A549 (cell line): Measurements from ENCODE around the gene CD68. TPM values are rescaled to one million over a fixed set of nuclear protein-coding genes. Genes with fewer than 3 reads are reported as not detected.

Source experiments
- ATAC-seq, 2 experiments: fragments of 200-7000 bp in 1 of 2; fragments of >200 bp in 1 of 2; cut with Nextera tagmentation in 1 of 2; cut with Tn5 transposase in 1 of 2; 3 replicates each; pipeline versions ENCODE4 v1.8.0 to v1.9.1; 2018 to 2020; ENCODE audit warnings: mild to moderate bottlenecking in 1 of 2, moderate library complexity in 1 of 2
- CTCF ChIA-PET: fragments of 300-600 bp; sonication (Branson Sonifier 250); formaldehyde crosslinking; extraction: SDS; loops from one replicate; lab custom pipeline; 2021; ENCODE audit warnings: antibody characterized with exemption, inconsistent platforms; lab: Yijun Ruan, JAX
- POLR2A ChIA-PET: fragments of 350-600 bp; formaldehyde crosslinking; extraction: SDS; loops from one replicate; lab custom pipeline; 2021; ENCODE audit warnings: antibody characterized with exemption, inconsistent platforms; lab: Yijun Ruan, JAX
- DNase-seq, 2 experiments: peaks; one replicate each; pipeline versions ENCODE4 v3.0.0 to v3.0.0-alpha.2; 2011 to 2016; ENCODE audit warnings: low read depth in 1 of 2, low spot score in 1 of 2
- FAIRE-seq: peaks from 2 replicates; lab custom pipeline; 2011; peaks lifted over from hg19 to GRCh38; lab: Jason Lieb, UNC
- H3K27ac ChIP-seq, 2 experiments: fragments of >200 bp; sonication (Bioruptor Twin); formaldehyde crosslinking; 3 replicates each; pipeline ENCODE4 v1.5.1; 2016 to 2017
- H3K4me1 ChIP-seq: fragments of >200 bp; sonication (Bioruptor Twin); formaldehyde crosslinking; 3 replicates; pipeline ENCODE4 v1.6.1; 2016
- H3K4me2 ChIP-seq: fragments of >200 bp; sonication (Bioruptor Twin); formaldehyde crosslinking; 3 replicates; pipeline ENCODE4 v1.6.1; 2016
- H3K4me3 ChIP-seq: fragments of >200 bp; sonication (Bioruptor Twin); formaldehyde crosslinking; 3 replicates; pipeline ENCODE4 v1.5.1; 2016
- H3K9me3 ChIP-seq: fragments of >200 bp; sonication (Bioruptor Twin); formaldehyde crosslinking; 3 replicates; pipeline ENCODE4 v1.6.1; 2016
- ATOH8 ChIP-seq: fragments of 250-450 bp; sonication (Bioruptor Pico); IDR thresholded peaks from 2 replicates; pipeline ENCODE4 v1.5.0; 2020; ENCODE audit warnings: low read depth, mild to moderate bottlenecking, moderate library complexity
- CBX2 ChIP-seq: fragments of 200-600 bp; sonication (generic); IDR thresholded peaks from 2 replicates; pipeline ENCODE4 v1.6.1; 2016; ENCODE audit warnings: low read depth, mild to moderate bottlenecking, borderline replicate concordance
- CHD4 ChIP-seq: fragments of 200-600 bp; sonication (generic); IDR thresholded peaks from 2 replicates; pipeline ENCODE4 v1.6.1; 2016; ENCODE audit warnings: antibody characterized with exemption, mild to moderate bottlenecking, borderline replicate concordance
- FOSL2 ChIP-seq, 2 experiments: fragments of 450-650 bp in 1 of 2; fragments of >200 bp in 1 of 2; sonication (Bioruptor Twin) in 1 of 2; formaldehyde crosslinking; IDR thresholded peaks; 2 replicates each; pipeline versions ENCODE4 v1.5.0 to v1.6.1; 2016 to 2020; ENCODE audit warnings: mild to moderate bottlenecking in 1 of 2, moderate library complexity in 1 of 2
- FOXS1 ChIP-seq: fragments of 250-450 bp; sonication (Bioruptor Pico); IDR thresholded peaks from 2 replicates; pipeline ENCODE4 v1.5.0; 2020; ENCODE audit warnings: mild to moderate bottlenecking, moderate library complexity
- HOXA7 ChIP-seq: fragments of 250-450 bp; sonication (Bioruptor Pico); IDR thresholded peaks from 2 replicates; pipeline ENCODE4 v1.5.0; 2020; ENCODE audit warnings: mild to moderate bottlenecking, moderate library complexity
- JUN ChIP-seq, 2 experiments: fragments of >200 bp; sonication (Bioruptor Twin); formaldehyde crosslinking; IDR thresholded peaks; 2 replicates in 1 of 2; 3 replicates in 1 of 2; pipeline ENCODE4 v1.6.1; 2016 to 2017
- JUNB ChIP-seq: fragments of >200 bp; sonication (Bioruptor Twin); formaldehyde crosslinking; IDR thresholded peaks from 2 replicates; pipeline ENCODE4 v1.6.1; 2016
- MYC ChIP-seq: IDR thresholded peaks from 2 replicates; pipeline ENCODE4 v1.6.1; 2012; ENCODE audit warnings: mild to moderate bottlenecking, inconsistent platforms, low read length, improper control_type of control experiment, borderline replicate concordance
- NPAS2 ChIP-seq: fragments of 250-450 bp; sonication (Bioruptor Pico); IDR thresholded peaks from 2 replicates; pipeline ENCODE4 v1.8.0; 2022; ENCODE audit warnings: mild to moderate bottlenecking, moderate library complexity, borderline replicate concordance
- PBX3 ChIP-seq: IDR thresholded peaks from 2 replicates; pipeline ENCODE4 v1.6.1; 2012
- PHF8 ChIP-seq: fragments of 200-600 bp; sonication (generic); IDR thresholded peaks from 2 replicates; pipeline ENCODE4 v1.6.1; 2016; ENCODE audit warnings: low read depth, mild to moderate bottlenecking, antibody characterized with exemption, moderate library complexity, borderline replicate concordance
- POLR2AphosphoS2 ChIP-seq: conservative IDR thresholded peaks from 2 replicates; pipeline ENCODE4 v1.6.1; 2012; ENCODE audit warnings: low read length, improper control_type of control experiment, inconsistent platforms
- RAD21 ChIP-seq, 2 experiments: fragments of >200 bp in 1 of 2; sonication (Bioruptor Twin) in 1 of 2; formaldehyde crosslinking in 1 of 2; IDR thresholded peaks in 1 of 2; conservative IDR thresholded peaks in 1 of 2; 2 replicates in 1 of 2; 3 replicates in 1 of 2; pipeline ENCODE4 v1.6.1; 2012 to 2018; ENCODE audit warnings: inconsistent platforms in 1 of 2
- RARB ChIP-seq: fragments of 250-450 bp; sonication (Bioruptor Pico); IDR thresholded peaks from 2 replicates; pipeline ENCODE4 v1.8.0; 2021; ENCODE audit warnings: mild to moderate bottlenecking, moderate library complexity
- RFX5 ChIP-seq: fragments of 450-650 bp; IDR thresholded peaks from 2 replicates; pipeline ENCODE4 v1.7.1; 2014; ENCODE audit warnings: antibody characterized with exemption, mild to moderate bottlenecking, moderate library complexity
- TFCP2L1 ChIP-seq: fragments of 250-450 bp; sonication (Bioruptor Pico); IDR thresholded peaks from 2 replicates; pipeline ENCODE4 v1.5.0; 2021; ENCODE audit warnings: mild to moderate bottlenecking
- TP53 ChIP-seq: fragments of 250-450 bp; sonication (Bioruptor Pico); IDR thresholded peaks from 2 replicates; pipeline ENCODE4 v1.5.0; 2021; ENCODE audit warnings: mild to moderate bottlenecking, moderate library complexity
- ZSCAN20 ChIP-seq: fragments of 250-450 bp; sonication (Bioruptor Pico); IDR thresholded peaks from 2 replicates; pipeline ENCODE4 v1.8.0; 2022; ENCODE audit warnings: mild to moderate bottlenecking, moderate library complexity
- WGBS: methylation state at CpG from one replicate; pipeline ENCODE4 v1.1.6; 2017; ENCODE audit errors: missing lambda C conversion rate; 5-methylcytosine and 5-hydroxymethylcytosine counted together
- polyA plus RNA-seq, 4 experiments: library from polyadenylated mRNA; depleted of rRNA in 3 of 4; stranded (reverse); fragments of >200 nt; fragmentation: RNase III in 1 of 4; extraction: RNeasy Plus Mini Kit Qiagen cat#74134 plus additional on column Dnase treatment in 1 of 4; gene quantifications; 2 replicates in 3 of 4; 3 replicates in 1 of 4; pipeline ENCODE4 v1.2.3, GENCODE V29; 2011 to 2017

The CD68 gene
- polyA plus RNA-seq, 2 of the 4 experiments (the other 2 are of a cell fraction) = 9.8 to 17.7 TPM

- TF ChIP-seq CBX2 (no peak), JUN (IDR thresholded peaks at IDR 0.05) (peak; percentile 42 to 66; a peak in 3 of 5 replicates), ZSCAN20 (CRISPR knock-in tag) (no peak), NPAS2 (no peak), CHD4 (no peak)
- TF ChIP-seq, all 56 proteins: peak for 16
Measured at GRCh38 chr17:7573324-7574080, 5.9 kb upstream of the CD68 start (continued).

GRCh38 chr17:7574176-7574953 lies 5.1 kb upstream of the CD68 start:
- no peaks in the 10 kb centered on the region for H3K9me3 ChIP-seq
- peak overlapping the region; percentile 96 to 97 for H3K27ac ChIP-seq
- H3K4me3 ChIP-seq = peak overlapping the region; percentile 96
- ChIA-PET POLR2A (interaction anchor here (0.9 to 5.0 kb wide), 7 partner anchors 9 to 113 kb away, joined by 3 to 34 read pairs (median 6); partner anchors contain the start of genes MPDU1, POLR2A, SAT2 and SOX15), CTCF (interaction anchor here (1.0 to 4.6 kb wide), 8 partner anchors 9 to 529 kb away, joined by 3 to 30 read pairs (median 8); partner anchors contain the start of genes FXR2, MPDU1, SENP3 and SOX15)
- WGBS = 21% methylated on average over 15 of the region's 15 CpGs
- FAIRE-seq (no peak), DNase-seq (no peak), ATAC-seq (no peak)
- peaks cover 56% of the 10 kb centered on the region for H3K4me1 ChIP-seq
- H3K4me2 ChIP-seq = peak overlapping the region; percentile 90
- TF ChIP-seq PBX3 = peak; percentile 22
- TF ChIP-seq TP53 (CRISPR knock-in tag) = 0 out of 2 replicates have a peak, but pooled peaks have one; percentile 9
- TF ChIP-seq RARB (CRISPR knock-in tag) = 0 out of 2 replicates have a peak, but pooled peaks have one; percentile 7
- TF ChIP-seq FOSL2 (IDR thresholded peaks at IDR 0.05) = no peak
- TF ChIP-seq FOSL2 (CRISPR knock-in tag; IDR thresholded peaks at IDR 0.05) = no peak

- WGBS = 100% methylated on average over 1 of the region's 1 CpG
- Histone ChIP-seq H3K27ac (peak overlapping the region in 1 of 2 experiments; percentile 6; a peak in 3 of 6 replicates), H3K4me2 (peak overlapping the region; percentile 90), H3K4me3 (peak overlapping the region; percentile 96), H3K4me1 (peaks cover 67% of the 10 kb centered on the region), H3K9me3 (no peaks in the 10 kb centered on the region)
- FAIRE-seq (no peak), ATAC-seq (no peak), DNase-seq (no peak)
- CTCF ChIA-PET = interaction anchor here (0.5 to 6.3 kb wide), 11 partner anchors 8 to 191 kb away, joined by 3 to 38 read pairs (median 8); partner anchors contain the start of genes FXR2, MPDU1, SENP3 and SOX15
- TF ChIP-seq RFX5 = no peak
- TF ChIP-seq JUNB = no peak
- TF ChIP-seq RAD21 (conservative IDR thresholded peaks at IDR 0.05 in 1 of 2, IDR thresholded peaks at IDR 0.05 in 1 of 2) = no peak
- TF ChIP-seq FOXS1 (CRISPR knock-in tag) = no peak
- TF ChIP-seq POLR2AphosphoS2 = peak; percentile 63; the same call in 1 of the 2 replicates
- POLR2A ChIA-PET = interaction anchor here (0.9 to 5.0 kb wide), 4 partner anchors 8 to 112 kb away, joined by 3 to 34 read pairs (median 8); partner anchors contain the start of genes FXR2, MPDU1, SOX15 and TP53
Measured at GRCh38 chr17:7575481-7575883, 4.0 kb upstream of the CD68 start.

GRCh38 chr17:7575959-7576358 lies 3.5 kb upstream of the CD68 start:
- CTCF ChIA-PET = interaction anchor here (1.2 to 6.3 kb wide), 8 partner anchors 10 to 139 kb away, joined by 3 to 38 read pairs (median 8); partner anchors contain the start of genes FXR2, SENP3, SOX15 and TP53
- 87% methylated on average over 7 of the region's 7 CpGs for WGBS
- no peak for ATAC-seq
- TF ChIP-seq PHF8 = no peak
- TF ChIP-seq MYC = no peak
- peak; percentile 12; the same call in 1 of the 2 replicates for TF ChIP-seq TP53 (CRISPR knock-in tag)
- TF ChIP-seq TFCP2L1 = peak; percentile 26; the same call in 1 of the 2 replicates
- peak; percentile 47; the same call in 1 of the 2 replicates for TF ChIP-seq HOXA7 (CRISPR knock-in tag)
- 0 out of 2 replicates have a peak, but pooled peaks have one; percentile 50 for TF ChIP-seq ATOH8 (CRISPR knock-in tag)
- Histone ChIP-seq H3K4me1 (peaks cover 71% of the 10 kb centered on the region), H3K9me3 (no peaks in the 10 kb centered on the region), H3K4me3 (peak overlapping the region; percentile 96; the same call in 2 of the 3 replicates), H3K27ac (peak overlapping the region in 1 of 2 experiments; percentile 6; a peak in 2 of 6 replicates), H3K4me2 (peak overlapping the region; percentile 90)
- POLR2A ChIA-PET = interaction anchor here (0.9 to 1.4 kb wide), 3 partner anchors 39 to 112 kb away, joined by 3 to 4 read pairs (median 3); partner anchors contain the start of genes FXR2 and TP53
- no peak for FAIRE-seq
- DNase-seq = no peak
